ENCODE results near the gene PTPRN. TPM values are rescaled to one million over a fixed set of nuclear protein-coding genes. Genes with fewer than 3 reads are reported as not detected.
A peak's percentile ranks its signal among the peaks of the same experiment; 100 is the strongest.

PTPRN gene
- total and polyA plus RNA-seq, 10 of the 15 experiments (the other 5 are each of a cell fraction or from before 2014, with no cell fraction given), result 0.28 to 0.69 TPM; not detected in 8

GRCh38 chr2:219249203-219249980 lies 59.8 kb downstream of the PTPRN start (continued):
- TF ChIP-seq E4F1 (IDR thresholded peaks at IDR 0.05; ENCODE audit: borderline replicate concordance, partially characterized antibody) (peak; percentile 36), TCF12 (IDR thresholded peaks at IDR 0.05; ENCODE audit: low read depth, low read length) (peak; percentile 79; the same call in 1 of the 2 replicates), BRCA1 (IDR thresholded peaks at IDR 0.05; ENCODE audit: low read depth, low read length) (no peak), PAX5 (IDR thresholded peaks at IDR 0.05; ENCODE audit: borderline replicate concordance, low read depth, low read length) (0 out of 2 replicates have a peak, but pooled peaks have one; percentile 29), BHLHE40 (IDR thresholded peaks at IDR 0.05; ENCODE audit: borderline replicate concordance in 1 of 2, low read depth in 2 of 2, low read length in 1 of 2) (peak in 1 of 2 experiments; percentile 57; a peak in 1 of 4 replicates), TCF3 (IDR thresholded peaks at IDR 0.05; ENCODE audit: borderline replicate concordance, insufficient read depth, low read depth, low read length) (peak; percentile 65; the same call in 1 of the 2 replicates), SUPT20H (IDR thresholded peaks at IDR 0.05; ENCODE audit: borderline replicate concordance, control insufficient read depth, low read depth, low read length) (no peak), SIN3A (IDR thresholded peaks at IDR 0.05; ENCODE audit: low read depth, low read length) (0 out of 2 replicates have a peak, but pooled peaks have one; percentile 28), MLLT1 (IDR thresholded peaks at IDR 0.05) (0 out of 2 replicates have a peak, but pooled peaks have one; percentile 52), CREB1 (IDR thresholded peaks at IDR 0.05; ENCODE audit: low read depth) (peak; percentile 76; the same call in 1 of the 2 replicates), NR2F1 (conservative IDR thresholded peaks at IDR 0.05) (peak; percentile 29; the same call in 1 of the 2 replicates), REST (IDR thresholded peaks at IDR 0.05; ENCODE audit: low read depth, low read length) (no peak), NR2C1 (IDR thresholded peaks at IDR 0.05) (no peak), ZZZ3 (IDR thresholded peaks at IDR 0.05; ENCODE audit: control insufficient read depth, insufficient read length, low read depth) (no peak), SKIL (IDR thresholded peaks at IDR 0.05; ENCODE audit: low read depth, poor library complexity, severe bottlenecking) (peak; percentile 52), PKNOX1 (IDR thresholded peaks at IDR 0.05) (peak; percentile 79), RFX5 (IDR thresholded peaks at IDR 0.05; ENCODE audit: low read depth, low read length) (no peak)

All from GM12878 (cell line).